NT2/D1 (cell line): Measurements from ENCODE around the gene TNFAIP2.
"Not testable (repeated sequence)": the region's sequence is repeated elsewhere in the genome, so short reads cannot be mapped to it uniquely, and the experiment has no call there.

ENCODE experiments used
- SUZ12 ChIP-seq: IDR thresholded peaks from 2 replicates; pipeline ENCODE4 v1.6.1; 2011; ENCODE audit not compliant: insufficient read length, insufficient read depth; ENCODE audit errors: extremely low read depth
- YY1 ChIP-seq: IDR thresholded peaks from 2 replicates; pipeline ENCODE4 v1.6.1; 2011; ENCODE audit not compliant: insufficient read length, insufficient read depth
- ZNF274 ChIP-seq: IDR thresholded peaks from 2 replicates; pipeline ENCODE4 v1.6.1; 2011; ENCODE audit warnings: mild to moderate bottlenecking, low read depth, low read length

DNA sequence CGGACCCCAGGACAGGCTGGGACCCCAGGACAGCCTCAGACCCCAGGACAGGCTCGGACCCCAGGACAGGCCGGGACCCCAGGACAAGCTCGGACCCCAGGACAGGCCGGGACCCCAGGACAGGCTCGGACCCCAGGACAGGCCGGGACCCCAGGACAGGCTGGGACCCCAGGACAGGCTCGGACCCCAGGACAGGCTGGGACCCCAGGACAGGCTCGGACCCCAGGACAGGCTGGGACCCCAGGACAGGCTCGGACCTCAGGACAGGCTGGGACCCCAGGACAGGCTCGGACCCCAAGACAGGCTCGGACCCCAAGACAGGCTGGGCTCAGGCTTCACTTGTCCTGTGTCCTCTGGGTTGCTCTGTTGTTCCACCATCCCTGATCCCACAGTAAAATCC is 32.2 kb downstream of the TNFAIP2 start:
- not testable (repeated sequence) for TF ChIP-seq YY1, ZNF274, SUZ12
